ENCODE measurements around the gene NR4A1.

The NR4A1 gene

GRCh38 chr12:52042706-52043385 is 8.4 kb upstream of the NR4A1 start:
- Histone ChIP-seq H3K27ac (peak overlapping the region in 2 of 11 experiments; percentile 33 to 58; a peak in 6 of 22 replicates), H3K9ac (peak overlapping the region in 5 of 11 experiments; percentile 2 to 55 (median 3); a peak in 5 of 22 replicates), H3K36me3 (peaks cover 0 to 10% (median 0%) of the 10 kb centered on the region in 11 experiments; a peak in 2 of 22 replicates), H3K9me3 (replicated peaks in 1 of 11) (no peaks in the 10 kb centered on the region), H3K4me3 (no peak overlapping the region), H3K27me3 (no peaks in the 10 kb centered on the region), H4K20me1 (peaks cover 0 to 49% (median 5%) of the 10 kb centered on the region in 11 experiments; a peak in 6 of 22 replicates), H3K4me1 (peaks cover 57 to 88% (median 74%) of the 10 kb centered on the region in 10 experiments), H3K4me2 (peak overlapping the region; percentile 68 to 93 (median 80))
- TF ChIP-seq Cebpa-rat (IDR thresholded peaks at IDR 0.05): no peak

GRCh38 chr12:52043386-52044212 is 7.6 kb upstream of the NR4A1 start:
- peaks cover 0 to 44% (median 2%) of the 10 kb centered on the region in 11 experiments; a peak in 6 of 22 replicates for H4K20me1 ChIP-seq
- H3K9ac ChIP-seq: peak overlapping the region in 1 of 11 experiments; percentile 12; a peak in 2 of 22 replicates
- H3K27ac ChIP-seq: no peak overlapping the region; a peak in 1 of 22 replicates
- peaks cover 51 to 81% (median 67%) of the 10 kb centered on the region in 10 experiments for H3K4me1 ChIP-seq
- H3K4me2 ChIP-seq: peak overlapping the region in 6 of 11 experiments; percentile 69 to 88 (median 81); a peak in 11 of 22 replicates
- no peaks in the 10 kb centered on the region for H3K9me3 ChIP-seq (replicated peaks in 1 of 11)
- no peaks in the 10 kb centered on the region for H3K27me3 ChIP-seq
- no peak overlapping the region for H3K4me3 ChIP-seq
- peaks cover 0 to 10% (median 0%) of the 10 kb centered on the region in 11 experiments; a peak in 2 of 22 replicates for H3K36me3 ChIP-seq
- no peak for TF ChIP-seq Cebpa-rat (IDR thresholded peaks at IDR 0.05)

DNA sequence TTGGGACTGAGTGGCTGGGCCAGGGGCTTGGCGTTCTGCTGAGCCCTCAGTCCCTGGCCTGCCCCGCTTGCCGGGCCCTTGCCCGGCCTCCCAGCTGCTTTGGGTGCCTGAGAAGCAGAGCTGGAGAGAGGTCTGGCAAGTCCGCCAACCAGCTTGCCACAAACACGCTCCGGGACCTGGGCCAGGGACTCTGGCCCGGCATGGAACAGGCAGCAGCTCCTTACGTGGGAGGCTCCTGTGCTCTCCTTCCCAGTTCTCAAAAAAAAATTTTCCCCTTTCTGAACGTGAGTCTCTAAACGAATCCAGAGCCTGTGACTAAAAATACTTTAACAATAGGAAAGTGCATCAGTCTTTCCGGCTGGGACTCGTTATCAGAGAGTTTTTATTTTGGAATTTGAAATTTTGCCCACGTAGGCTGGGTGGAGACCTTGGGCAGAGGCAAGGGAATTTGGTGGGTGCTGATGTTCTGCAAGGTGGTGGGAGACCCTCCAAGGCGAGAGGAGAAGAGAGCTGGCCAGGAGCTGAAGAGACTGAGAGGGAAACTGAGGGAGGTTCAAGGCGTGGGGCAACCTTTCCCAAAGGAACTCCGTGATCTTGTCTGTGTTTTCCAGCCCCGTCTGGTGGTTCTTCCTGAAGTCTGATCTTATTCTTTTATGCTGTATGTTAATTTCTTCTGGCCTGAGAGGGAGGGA is 6.8 kb upstream of the NR4A1 start:
- Histone ChIP-seq H3K36me3 (peaks cover 0 to 10% (median 0%) of the 10 kb centered on the region in 11 experiments; a peak in 2 of 22 replicates), H3K27ac (no peak overlapping the region), H3K4me2 (no peak overlapping the region), H3K4me1 (peaks cover 46 to 77% (median 65%) of the 10 kb centered on the region in 10 experiments), H3K9me3 (replicated peaks in 1 of 11) (no peaks in the 10 kb centered on the region), H3K27me3 (no peaks in the 10 kb centered on the region), H4K20me1 (peaks cover 0 to 36% (median 0%) of the 10 kb centered on the region in 11 experiments; a peak in 6 of 22 replicates), H3K4me3 (no peak overlapping the region), H3K9ac (no peak overlapping the region; a peak in 1 of 22 replicates)
- no peak for TF ChIP-seq Cebpa-rat (IDR thresholded peaks at IDR 0.05)

DNA sequence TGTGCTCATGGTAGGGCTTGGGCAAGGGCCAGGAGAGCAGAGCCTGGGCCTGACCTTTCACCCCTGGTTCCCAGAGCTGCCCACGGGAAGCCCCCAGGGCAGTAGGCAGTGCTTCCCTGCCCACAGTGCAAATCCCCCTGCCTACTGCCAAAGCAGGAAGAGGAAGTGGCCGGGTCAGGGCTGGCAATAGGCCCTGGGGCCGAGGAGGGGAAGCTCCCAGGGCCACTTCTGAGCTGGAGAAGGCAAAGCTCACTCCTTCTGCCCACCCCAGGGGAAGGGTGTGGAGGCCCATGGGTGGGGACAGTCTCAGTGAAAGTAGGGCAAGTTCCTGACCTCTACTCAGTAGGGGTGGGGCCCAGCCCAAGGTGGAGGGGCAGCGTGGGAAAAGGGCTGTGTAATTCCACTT is 5.4 kb upstream of the NR4A1 start:
- H3K9ac ChIP-seq: peak overlapping the region; percentile 18 to 67 (median 61); a peak in 20 of 22 replicates
- H3K4me2 ChIP-seq: peak overlapping the region; percentile 64 to 93 (median 85)
- H4K20me1 ChIP-seq: peaks cover 0 to 23% (median 0%) of the 10 kb centered on the region in 11 experiments; a peak in 4 of 22 replicates
- peaks cover 60 to 81% (median 67%) of the 10 kb centered on the region in 10 experiments for H3K4me1 ChIP-seq
- peaks cover 0 to 10% (median 0%) of the 10 kb centered on the region in 11 experiments; a peak in 2 of 22 replicates for H3K36me3 ChIP-seq
- no peaks in the 10 kb centered on the region for H3K27me3 ChIP-seq
- no peak overlapping the region for H3K4me3 ChIP-seq
- no peaks in the 10 kb centered on the region for H3K9me3 ChIP-seq (replicated peaks in 1 of 11)
- no peak for TF ChIP-seq Cebpa-rat (IDR thresholded peaks at IDR 0.05)
- H3K27ac ChIP-seq: peak overlapping the region; percentile 44 to 85 (median 74); a peak in 21 of 22 replicates

DNA sequence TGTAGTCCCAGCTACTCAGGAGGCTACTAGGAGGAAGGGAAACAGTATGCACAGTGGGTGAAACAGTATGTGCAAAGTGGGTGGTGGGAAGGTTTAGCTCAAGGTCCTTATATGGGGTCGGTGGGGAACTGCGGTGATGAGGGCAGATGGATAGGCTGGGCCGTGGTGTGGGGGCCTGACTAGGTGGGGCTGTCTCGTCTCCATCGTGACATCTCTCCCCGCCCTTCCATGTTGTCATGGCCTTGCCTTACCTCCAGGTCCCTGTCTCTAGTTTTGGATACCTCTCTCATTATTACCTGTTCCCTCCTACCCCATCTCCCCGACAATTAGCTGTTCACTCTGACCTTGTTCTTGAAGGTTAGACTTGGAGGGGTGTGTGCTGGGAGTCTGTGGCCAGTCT is 4.4 kb upstream of the NR4A1 start:
- Histone ChIP-seq H3K27ac (no peak overlapping the region), H3K27me3 (peaks cover 0 to 5% (median 0%) of the 10 kb centered on the region in 11 experiments; a peak in 1 of 22 replicates), H3K36me3 (peaks cover 0 to 10% (median 0%) of the 10 kb centered on the region in 11 experiments; a peak in 2 of 22 replicates), H3K4me3 (no peak overlapping the region), H3K9ac (no peak overlapping the region), H3K4me2 (peak overlapping the region in 6 of 11 experiments; percentile 72 to 93 (median 86); a peak in 9 of 22 replicates), H3K4me1 (peaks cover 55 to 80% (median 64%) of the 10 kb centered on the region in 10 experiments), H4K20me1 (peaks cover 0 to 18% (median 3%) of the 10 kb centered on the region in 11 experiments; a peak in 6 of 22 replicates), H3K9me3 (replicated peaks in 1 of 11) (no peaks in the 10 kb centered on the region)
- TF ChIP-seq Cebpa-rat (IDR thresholded peaks at IDR 0.05): no peak

DNA sequence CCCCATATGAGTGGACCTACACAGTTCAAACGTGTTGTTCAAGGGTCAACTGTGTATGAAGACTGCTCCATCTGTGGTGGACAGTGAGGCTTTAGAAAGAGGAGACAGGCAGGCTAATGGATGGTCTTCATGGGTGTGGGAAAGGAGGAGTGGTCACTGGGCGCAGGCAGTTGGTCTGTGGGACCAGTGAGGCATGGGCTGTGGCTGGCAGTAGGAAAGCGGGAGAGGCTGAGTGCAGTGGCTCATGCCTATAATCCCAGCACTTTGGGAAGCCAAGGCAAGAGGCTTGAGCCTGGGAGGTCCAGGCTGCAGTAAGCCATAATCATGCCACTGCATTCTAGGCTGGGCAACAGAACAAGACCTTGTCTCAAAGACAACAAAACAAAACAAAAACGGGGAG is 2.0 kb upstream of the NR4A1 start:
- Histone ChIP-seq H3K4me1 (peaks cover 43 to 64% (median 59%) of the 10 kb centered on the region in 10 experiments), H3K27me3 (peaks cover 0 to 5% (median 0%) of the 10 kb centered on the region in 11 experiments; a peak in 1 of 22 replicates), H3K9ac (no peak overlapping the region; a peak in 1 of 22 replicates)

DNA sequence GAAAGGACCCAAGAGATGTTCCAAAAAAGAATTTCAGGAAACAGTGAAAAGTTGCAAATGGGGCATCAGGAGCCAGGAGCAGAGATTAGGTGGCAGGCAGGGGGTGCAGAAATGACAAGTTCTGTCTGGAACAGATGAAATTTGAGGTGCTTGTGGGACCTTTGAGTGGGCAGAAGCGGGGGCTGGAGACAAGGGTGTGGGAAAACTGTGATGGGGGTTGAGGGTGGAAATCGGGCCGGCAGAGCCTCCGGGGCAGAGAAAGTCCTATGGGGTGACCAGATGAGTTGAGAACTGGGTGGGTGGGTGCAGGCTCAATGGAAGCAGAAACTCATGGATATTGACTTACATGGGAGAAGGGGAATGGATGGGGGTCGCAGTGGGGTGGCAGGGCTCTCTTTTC is 1.6 kb upstream of the NR4A1 start:
- peaks cover 0 to 35% (median 8%) of the 10 kb centered on the region in 11 experiments; a peak in 10 of 22 replicates for H4K20me1 ChIP-seq
- no peaks in the 10 kb centered on the region for H3K9me3 ChIP-seq (replicated peaks in 1 of 11)
- H3K27ac ChIP-seq: peak overlapping the region in 4 of 11 experiments; percentile 85 to 97 (median 94); a peak in 6 of 22 replicates
- peak overlapping the region in 8 of 11 experiments; percentile 80 to 97 (median 85); a peak in 10 of 22 replicates for H3K9ac ChIP-seq
- peak overlapping the region; percentile 93 to 100 (median 99) for H3K4me2 ChIP-seq
- H3K36me3 ChIP-seq: peaks cover 0 to 10% (median 0%) of the 10 kb centered on the region in 11 experiments; a peak in 5 of 22 replicates
- peak overlapping the region in 2 of 10 experiments; percentile 69 to 72; a peak in 4 of 20 replicates for H3K4me3 ChIP-seq
- TF ChIP-seq Cebpa-rat (IDR thresholded peaks at IDR 0.05): no peak
- peaks cover 0 to 5% (median 0%) of the 10 kb centered on the region in 11 experiments; a peak in 1 of 22 replicates for H3K27me3 ChIP-seq
- peaks cover 43 to 64% (median 59%) of the 10 kb centered on the region in 10 experiments for H3K4me1 ChIP-seq

More for the DNA sequence above, 2.0 kb upstream of the NR4A1 start:
- Histone ChIP-seq H3K4me2 (peak overlapping the region; percentile 93 to 100 (median 99); a peak in 17 of 22 replicates), H3K27ac (no peak overlapping the region; a peak in 1 of 22 replicates), H3K9me3 (replicated peaks in 1 of 11) (no peaks in the 10 kb centered on the region), H3K4me3 (no peak overlapping the region), H4K20me1 (peaks cover 0 to 31% (median 8%) of the 10 kb centered on the region in 11 experiments; a peak in 10 of 22 replicates), H3K36me3 (peaks cover 0 to 6% (median 0%) of the 10 kb centered on the region in 11 experiments; a peak in 4 of 22 replicates)
- TF ChIP-seq Cebpa-rat (IDR thresholded peaks at IDR 0.05): no peak
